HepG2 (cell line): ENCODE measurements around the gene THAP5. TPM values are rescaled to one million over a fixed set of nuclear protein-coding genes. Genes with fewer than 3 reads are reported as not detected.

Experiments
- ADNP ChIP-seq: sonication (generic); formaldehyde crosslinking; IDR thresholded peaks from 2 replicates; pipeline ENCODE4 v1.4.0; 2020; ENCODE audit warnings: missing genetic modification reagents
- ATF4 ChIP-seq, 2 experiments: fragments of 450-650 bp in 1 of 2; sonication (generic) in 1 of 2; formaldehyde crosslinking; IDR thresholded peaks; 2 replicates each; pipeline versions ENCODE4 v1.5.0 to v1.8.0; 2020 to 2022; ENCODE audit warnings: mild to moderate bottlenecking in 1 of 2, missing genetic modification reagents in 1 of 2
- HNRNPUL1 ChIP-seq: fragments of 200-400 bp; formaldehyde crosslinking; IDR thresholded peaks from 2 replicates; pipeline ENCODE4 v1.6.1; 2017; ENCODE audit warnings: low read depth, mild to moderate bottlenecking, low read length, moderate library complexity
- KAT2B ChIP-seq: fragments of 150-350 bp; IDR thresholded peaks from 2 replicates; pipeline ENCODE4 v1.6.1; 2014; ENCODE audit warnings: low read depth, low read length, borderline replicate concordance
- MEIS1 ChIP-seq: sonication (generic); formaldehyde crosslinking; IDR thresholded peaks from 2 replicates; pipeline ENCODE4 v1.9.0; 2021; ENCODE audit warnings: mild to moderate bottlenecking, missing genetic modification reagents, moderate library complexity, borderline replicate concordance
- MZF1 ChIP-seq: sonication (generic); formaldehyde crosslinking; IDR thresholded peaks from 2 replicates; pipeline ENCODE4 v1.8.1; 2023; ENCODE audit warnings: mild to moderate bottlenecking, missing genetic modification reagents, borderline replicate concordance
- PAF1 ChIP-seq: IDR thresholded peaks from 2 replicates; pipeline ENCODE4 v1.6.1; 2016; ENCODE audit warnings: missing genetic modification reagents, missing compliant biosample characterization
- PAXIP1 ChIP-seq: sonication (generic); formaldehyde crosslinking; conservative IDR thresholded peaks from 2 replicates; pipeline ENCODE4 v1.4.0; 2020; ENCODE audit warnings: mild to moderate bottlenecking, missing genetic modification reagents, moderate library complexity
- PBX2 ChIP-seq: IDR thresholded peaks from 2 replicates; pipeline ENCODE4 v1.6.1; 2016; ENCODE audit warnings: control low read depth
- POLR2A ChIP-seq, 2 experiments: IDR thresholded peaks; 2 replicates each; pipeline ENCODE4 v1.6.1; 2011; ENCODE audit warnings: low read depth in 2 of 2, low read length in 2 of 2, mild to moderate bottlenecking in 1 of 2, moderate library complexity in 1 of 2; ENCODE audit not compliant: insufficient read depth in 1 of 2
- SIN3B ChIP-seq: fragments of 150-350 bp; IDR thresholded peaks from 2 replicates; pipeline ENCODE4 v1.6.1; 2014; ENCODE audit warnings: low read length
- TIGD3 ChIP-seq: sonication (generic); formaldehyde crosslinking; IDR thresholded peaks from 2 replicates; pipeline ENCODE4 v1.5.1; 2020; ENCODE audit warnings: mild to moderate bottlenecking, missing genetic modification reagents, borderline replicate concordance
- ZBTB2 ChIP-seq: sonication (generic); formaldehyde crosslinking; IDR thresholded peaks from 2 replicates; pipeline ENCODE4 v1.8.0; 2022; ENCODE audit warnings: low read depth, missing genetic modification reagents
- ZBTB7B ChIP-seq: sonication (generic); formaldehyde crosslinking; IDR thresholded peaks from 2 replicates; pipeline ENCODE4 v1.4.0; 2020; ENCODE audit warnings: missing genetic modification reagents
- ZKSCAN8 ChIP-seq: IDR thresholded peaks from 2 replicates; pipeline ENCODE4 v1.6.1; 2016; ENCODE audit warnings: borderline replicate concordance, missing genetic modification reagents, missing compliant biosample characterization
- ZNF451 ChIP-seq: sonication (generic); formaldehyde crosslinking; IDR thresholded peaks from 2 replicates; pipeline ENCODE4 v1.5.0; 2020; ENCODE audit warnings: mild to moderate bottlenecking, missing genetic modification reagents
- ZNF501 ChIP-seq: sonication (generic); formaldehyde crosslinking; IDR thresholded peaks from 2 replicates; pipeline ENCODE4 v1.5.1; 2020; ENCODE audit warnings: mild to moderate bottlenecking, moderate library complexity, missing genetic modification reagents
- ZNF605 ChIP-seq: sonication (generic); formaldehyde crosslinking; IDR thresholded peaks from 2 replicates; pipeline ENCODE4 v1.8.0; 2022; ENCODE audit warnings: mild to moderate bottlenecking, missing genetic modification reagents
- ZNF660 ChIP-seq: sonication (generic); formaldehyde crosslinking; IDR thresholded peaks from 2 replicates; pipeline ENCODE4 v1.5.1; 2020; ENCODE audit warnings: mild to moderate bottlenecking, low read depth, missing genetic modification reagents, borderline replicate concordance
- ZNF781 ChIP-seq: sonication (generic); formaldehyde crosslinking; IDR thresholded peaks from 2 replicates; pipeline ENCODE4 v1.5.1; 2020; ENCODE audit warnings: borderline replicate concordance, mild to moderate bottlenecking, missing genetic modification reagents; ENCODE audit errors: not compliant biosample characterization
- ZSCAN21 ChIP-seq: sonication (generic); formaldehyde crosslinking; IDR thresholded peaks from 2 replicates; pipeline ENCODE4 v1.8.0; 2022; ENCODE audit warnings: mild to moderate bottlenecking, missing genetic modification reagents, moderate library complexity, borderline replicate concordance
- polyA plus RNA-seq, 8 experiments: library from polyadenylated mRNA; depleted of rRNA in 3 of 8; stranded (reverse) in 7 of 8; unstranded in 1 of 8; fragments of >200 nt; fragmentation: Illumina TruSeq in 4 of 8; extraction: Trizol in 4 of 8; gene quantifications; 2 replicates each; pipeline versions ENCODE4 v1.2.1 to v1.2.3, GENCODE V29; 2011 to 2016; ENCODE audit warnings: low read depth in 4 of 8, missing spikeins in 1 of 8, mixed read lengths in 1 of 8; ENCODE audit not compliant: insufficient read depth in 1 of 8
- total RNA-seq, 5 experiments: library from RNA; depleted of rRNA; stranded (reverse); fragments of >200 nt; fragmentation: Illumina TruSeq; extraction: Trizol; gene quantifications; 2 replicates each; pipeline ENCODE4 v1.2.3, GENCODE V29; 2016; ENCODE audit warnings: low read depth in 1 of 5

THAP5 gene
- total and polyA plus RNA-seq, 2 of the 13 experiments (the other 11 are each of a cell fraction or from before 2014, with no cell fraction given), result 3.6 to 11.8 TPM

GRCh38 chr7:108525985-108526767, 43.3 kb downstream of the THAP5 start, which contains the start of gene PNPLA8 (continued):
- 0 out of 2 replicates have a peak, but pooled peaks have one; percentile 58 for TF ChIP-seq TIGD3 (CRISPR knock-in tag)
- peak; percentile 60; the same call in 1 of the 2 replicates for TF ChIP-seq ZNF451 (CRISPR knock-in tag)
- TF ChIP-seq KAT2B, result no peak
- no peak for TF ChIP-seq ZKSCAN8 (CRISPR knock-in tag)
- TF ChIP-seq ZSCAN21 (CRISPR knock-in tag), result peak; percentile 85
- TF ChIP-seq ZNF605 (CRISPR knock-in tag), result peak; percentile 85
- TF ChIP-seq PBX2 (CRISPR knock-in tag), result peak; percentile 87
- peak; percentile 99 for TF ChIP-seq MEIS1 (CRISPR knock-in tag)
- no peak for TF ChIP-seq MZF1 (CRISPR knock-in tag)
- TF ChIP-seq ZBTB7B, result 0 out of 2 replicates have a peak, but pooled peaks have one; percentile 15
- peak; percentile 99 for TF ChIP-seq ZNF501 (CRISPR knock-in tag)
- 0 out of 2 replicates have a peak, but pooled peaks have one; percentile 29 for TF ChIP-seq SIN3B
- TF ChIP-seq ATF4 (CRISPR knock-in tag; IDR thresholded peaks at IDR 0.05), result peak in 1 of 2 experiments; percentile 86; a peak in 2 of 4 replicates
- peak; percentile 20 for TF ChIP-seq ZNF781
- no peak for TF ChIP-seq ADNP
- TF ChIP-seq PAF1 (CRISPR knock-in tag), result no peak
- TF ChIP-seq POLR2A (IDR thresholded peaks at IDR 0.05; ENCODE audit: insufficient read depth in 1 of 2, low read depth in 2 of 2, low read length in 2 of 2), result peak; percentile 64 to 80
- TF ChIP-seq ZBTB2, result peak; percentile 71
- peak; percentile 60 for TF ChIP-seq PAXIP1
- no peak for TF ChIP-seq HNRNPUL1
- no peak for TF ChIP-seq ZNF660 (CRISPR knock-in tag)
